ENCODE results near the gene STK32C. TPM values are rescaled to one million over a fixed set of nuclear protein-coding genes. Genes with fewer than 3 reads are reported as not detected.
"Not testable (repeated sequence)": the region's sequence is repeated elsewhere in the genome, so short reads cannot be mapped to it uniquely, and the experiment has no call there.

The STK32C gene
- total RNA-seq, 1 donor from 2014 or later: 8.7 TPM

DNA sequence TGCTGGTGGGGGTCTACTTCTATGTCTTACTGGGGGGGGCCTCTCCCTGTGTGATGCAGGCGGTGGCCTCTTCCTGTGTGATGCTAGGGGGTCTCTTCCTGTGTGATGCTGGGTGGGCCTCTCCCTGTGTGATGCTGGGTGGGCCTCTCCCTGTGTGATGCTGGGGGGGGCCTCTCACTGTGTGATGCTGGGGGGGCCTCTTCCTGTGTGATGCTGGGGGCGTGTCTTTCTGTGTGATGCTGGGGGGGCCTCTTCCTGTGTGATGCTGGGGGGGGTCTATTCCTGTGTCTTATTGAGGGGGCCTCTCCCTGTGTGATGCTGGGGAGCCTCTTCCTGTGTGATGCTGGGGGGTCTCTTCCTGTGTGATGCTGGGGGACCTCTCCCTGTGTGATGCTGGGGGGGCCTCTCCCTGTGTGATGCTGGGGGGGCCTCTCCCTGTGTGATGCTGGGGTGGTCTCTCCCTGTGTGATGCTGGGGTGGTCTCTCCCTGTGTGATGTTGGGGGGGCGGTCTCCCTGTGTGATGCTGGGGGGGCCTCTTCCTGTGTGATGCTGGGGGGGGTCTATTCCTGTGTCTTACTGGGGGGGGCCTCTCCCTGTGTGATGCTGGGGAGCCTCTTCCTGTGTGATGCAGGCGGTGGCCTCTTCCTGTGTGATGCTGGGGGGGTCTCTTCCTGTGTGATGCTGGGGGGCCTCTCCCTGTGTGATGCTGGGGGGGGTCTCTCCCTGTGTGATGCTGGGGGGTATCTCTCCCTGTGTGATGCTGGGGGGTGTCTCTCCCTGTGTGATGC lies 146.7 kb downstream of the STK32C start:
- DNase-seq (ENCODE audit: low read depth): not testable (repeated sequence)

DNA sequence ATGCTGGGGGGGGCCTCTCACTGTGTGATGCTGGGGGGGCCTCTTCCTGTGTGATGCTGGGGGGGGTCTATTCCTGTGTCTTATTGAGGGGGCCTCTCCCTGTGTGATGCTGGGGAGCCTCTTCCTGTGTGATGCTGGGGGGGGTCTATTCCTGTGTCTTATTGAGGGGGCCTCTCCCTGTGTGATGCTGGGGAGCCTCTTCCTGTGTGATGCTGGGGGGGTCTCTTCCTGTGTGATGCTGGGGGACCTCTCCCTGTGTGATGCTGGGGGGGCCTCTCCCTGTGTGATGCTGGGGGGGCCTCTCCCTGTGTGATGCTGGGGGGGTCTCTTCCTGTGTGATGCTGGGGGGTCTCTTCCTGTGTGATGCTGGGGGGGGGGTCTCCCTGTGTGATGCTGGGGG lies 147.5 kb downstream of the STK32C start:
- not testable (repeated sequence) for DNase-seq (ENCODE audit: low read depth)

DNA sequence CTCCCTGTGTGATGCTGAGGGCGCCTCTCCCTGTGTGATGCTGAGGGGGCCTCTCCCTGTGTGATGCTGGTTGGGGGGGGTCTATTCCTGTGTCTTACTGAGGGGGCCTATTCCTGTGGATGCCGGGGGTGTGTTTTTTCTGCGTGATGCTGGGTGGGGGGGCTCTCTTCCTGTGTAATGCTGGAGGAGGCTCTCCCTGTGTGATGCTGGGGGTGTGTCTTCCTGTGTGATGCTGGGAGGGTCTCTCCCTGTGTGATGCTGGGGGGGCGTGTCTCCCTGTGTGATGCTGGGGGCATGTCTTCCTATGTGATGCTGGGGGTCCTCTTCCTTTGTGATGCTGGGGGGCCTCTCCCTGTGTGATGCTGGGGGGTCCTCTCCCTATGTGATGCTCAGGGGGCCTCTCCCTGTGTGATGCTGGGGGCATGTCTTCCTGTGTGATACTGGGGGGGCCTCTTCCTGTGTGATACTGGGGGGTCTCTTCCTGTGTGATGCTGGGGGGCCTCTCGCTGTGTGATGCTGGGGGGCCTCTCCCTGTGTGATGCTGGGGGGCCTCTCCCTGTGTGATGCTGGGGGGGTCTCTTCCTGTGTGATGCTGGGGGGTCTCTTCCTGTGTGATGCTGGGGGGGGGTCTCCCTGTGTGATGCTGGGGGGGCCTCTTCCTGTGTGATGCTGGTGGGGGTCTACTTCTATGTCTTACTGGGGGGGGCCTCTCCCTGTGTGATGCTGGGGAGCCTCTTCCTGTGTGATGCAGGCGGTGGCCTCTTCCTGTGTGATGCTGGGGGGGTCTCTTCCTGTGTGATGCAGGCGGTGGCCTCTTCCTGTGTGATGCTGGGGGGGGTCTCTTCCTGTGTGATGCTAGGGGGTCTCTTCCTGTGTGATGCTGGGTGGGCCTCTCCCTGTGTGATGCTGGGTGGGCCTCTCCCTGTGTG lies 148.2 kb downstream of the STK32C start:
- not testable (repeated sequence) for DNase-seq (ENCODE audit: low read depth)

DNA sequence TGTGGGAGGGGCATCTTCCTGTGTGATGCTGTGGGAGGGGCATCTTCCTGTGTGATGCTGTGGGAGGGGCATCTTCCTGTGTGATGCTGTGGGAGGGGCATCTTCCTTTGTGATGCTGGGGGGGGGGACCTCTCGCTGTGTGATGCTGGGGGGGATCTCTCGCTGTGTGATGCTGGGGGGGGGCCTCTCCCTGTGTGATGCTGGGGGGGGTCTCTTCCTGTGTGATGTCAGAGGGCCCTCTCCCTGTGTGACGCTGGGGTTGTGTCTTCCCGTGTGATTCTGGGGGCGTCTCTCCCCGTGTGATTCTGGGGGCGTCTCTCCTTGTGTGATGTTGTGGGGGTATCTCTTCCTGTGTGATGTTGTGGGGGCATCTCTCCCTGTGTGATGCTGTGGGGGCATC lies 148.9 kb downstream of the STK32C start:
- no peak for DNase-seq (ENCODE audit: low read depth)

DNA sequence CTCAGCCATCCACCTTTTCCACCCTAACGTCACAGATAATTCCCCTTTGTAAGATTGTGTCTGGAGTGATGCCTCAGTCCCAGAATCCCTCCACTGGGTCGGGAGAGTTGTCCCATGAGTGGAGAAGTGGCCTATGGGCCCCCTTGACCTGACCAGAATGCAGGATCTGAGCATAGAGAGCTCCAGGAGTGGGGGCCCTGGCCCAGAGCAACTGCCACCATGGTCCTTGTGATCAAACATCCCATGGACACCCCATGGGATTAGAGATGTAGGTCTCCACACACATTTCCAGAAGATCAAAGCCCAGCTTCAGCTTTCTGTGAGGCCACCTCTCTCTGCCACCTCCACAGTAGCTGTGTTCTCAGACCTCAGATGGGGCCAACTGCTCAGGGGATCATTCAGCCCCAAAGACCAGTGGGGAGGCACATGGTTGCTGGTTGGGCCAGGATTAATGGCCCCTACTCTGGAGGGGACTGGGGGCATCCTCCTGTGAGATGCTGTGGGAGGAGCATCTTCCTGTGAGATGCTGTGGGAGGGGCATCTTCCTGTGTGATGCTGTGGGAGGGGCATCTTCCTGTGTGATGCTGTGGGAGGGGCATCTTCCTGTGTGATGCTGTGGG lies 149.5 kb downstream of the STK32C start:
- no peak for DNase-seq (ENCODE audit: low read depth)

Other genes with a start within 250 kb of the STK32C start
- gene JAKMIP3, start 242.0 kb downstream of the STK32C start, total RNA-seq: 0.05 and 0.11 TPM in 2 replicates
- gene DPYSL4, start 121.0 kb downstream of the STK32C start, total RNA-seq: 21.0 and 22.3 TPM in 2 replicates
- gene LRRC27, start 24.2 kb upstream of the STK32C start, total RNA-seq: 9.3 and 9.7 TPM in 2 replicates
- gene PWWP2B, start 89.2 kb upstream of the STK32C start, total RNA-seq: 11.1 and 20.1 TPM in 2 replicates
- gene INPP5A, start 229.8 kb upstream of the STK32C start, total RNA-seq: 15.8 and 48.6 TPM in 2 replicates